Osteoblast (primary cell): ENCODE measurements around the gene SLC24A3. TPM values are rescaled to one million over a fixed set of nuclear protein-coding genes. Genes with fewer than 3 reads are reported as not detected.

Experiments
- DNase-seq: peaks from one replicate; pipeline ENCODE4 v3.0.0; 2011; ENCODE audit warnings: low spot score, mixed read lengths; ENCODE audit not compliant: insufficient read length; ENCODE audit errors: missing footprints
- H2AFZ ChIP-seq: 2 replicates; pipeline ENCODE4 v1.6.0; 2011; ENCODE audit warnings: mild to moderate bottlenecking, low read length
- H3K27ac ChIP-seq: 2 replicates; pipeline ENCODE4 v1.5.1; 2011; ENCODE audit warnings: mild to moderate bottlenecking, low read depth, low read length, moderate library complexity
- H3K27me3 ChIP-seq: 2 replicates; pipeline ENCODE4 v1.6.0; 2012; ENCODE audit warnings: mild to moderate bottlenecking, control low read depth, inconsistent platforms, low read length, moderate library complexity; ENCODE audit not compliant: insufficient read depth
- H3K36me3 ChIP-seq: 2 replicates; pipeline ENCODE4 v1.5.1; 2011; ENCODE audit warnings: mild to moderate bottlenecking, low read length, control low read depth, moderate library complexity; ENCODE audit not compliant: insufficient read depth
- H3K4me1 ChIP-seq: 2 replicates; pipeline ENCODE4 v1.5.1; 2011; ENCODE audit warnings: mild to moderate bottlenecking, low read length, control low read depth, moderate library complexity; ENCODE audit not compliant: insufficient read depth
- H3K4me2 ChIP-seq: 2 replicates; pipeline ENCODE4 v1.6.0; 2011; ENCODE audit warnings: mild to moderate bottlenecking, low read length; ENCODE audit not compliant: insufficient read depth
- H3K4me3 ChIP-seq: fragments of 200-600 bp; sonication (generic); 3 replicates; pipeline ENCODE4 v1.5.1; 2012; ENCODE audit warnings: mild to moderate bottlenecking, low read length, inconsistent platforms; ENCODE audit not compliant: insufficient read depth
- H3K79me2 ChIP-seq: 2 replicates; pipeline ENCODE4 v1.6.0; 2012; ENCODE audit warnings: mild to moderate bottlenecking, low read length, control low read depth, inconsistent platforms; ENCODE audit not compliant: insufficient read depth
- H3K9me3 ChIP-seq: 2 replicates; pipeline ENCODE4 v1.5.1; 2011; ENCODE audit warnings: low read depth, low read length, control low read depth
- H4K20me1 ChIP-seq: 2 replicates; pipeline ENCODE4 v1.6.0; 2012; ENCODE audit warnings: mild to moderate bottlenecking, low read length, control low read depth; ENCODE audit not compliant: insufficient read depth
- CTCF ChIP-seq: IDR thresholded peaks from 2 replicates; pipeline ENCODE4 v1.5.1; 2011; ENCODE audit warnings: mild to moderate bottlenecking, low read depth, low read length, moderate library complexity; ENCODE audit errors: extremely low read depth
- total RNA-seq: library from RNA; depleted of rRNA; stranded (reverse); fragments of >200 nt; gene quantifications from 2 replicates; pipeline ENCODE4 v1.2.3, GENCODE V29; 2012

Gene SLC24A3
- total RNA-seq, 1 donor: 1.1 TPM

GRCh38 chr20:19688031-19688806 lies 475.8 kb downstream of the SLC24A3 start:
- TF ChIP-seq CTCF: peak; percentile 87
- no peaks in the 10 kb centered on the region for H3K9me3 ChIP-seq
- no peak overlapping the region for H3K4me2 ChIP-seq
- H3K4me3 ChIP-seq: no peak overlapping the region
- peak; percentile 96 for DNase-seq
- peaks cover 11% of the 10 kb centered on the region for H3K4me1 ChIP-seq
- H3K79me2 ChIP-seq: no peaks in the 10 kb centered on the region
- H3K27me3 ChIP-seq: peaks cover 5% of the 10 kb centered on the region
- peak overlapping the region; percentile 92 for H2AFZ ChIP-seq
- no peaks in the 10 kb centered on the region for H3K36me3 ChIP-seq
- H4K20me1 ChIP-seq: no peaks in the 10 kb centered on the region
- H3K27ac ChIP-seq: peak overlapping the region; percentile 5

- H3K4me3 ChIP-seq: no peak overlapping the region
- H3K4me1 ChIP-seq: peaks cover 11% of the 10 kb centered on the region
- no peak for TF ChIP-seq CTCF
- no peaks in the 10 kb centered on the region for H3K9me3 ChIP-seq
- H4K20me1 ChIP-seq: no peaks in the 10 kb centered on the region
- H3K79me2 ChIP-seq: no peaks in the 10 kb centered on the region
- no peak overlapping the region for H3K4me2 ChIP-seq
- DNase-seq: peak; percentile 80
- H3K36me3 ChIP-seq: no peaks in the 10 kb centered on the region
- no peak overlapping the region for H2AFZ ChIP-seq
- H3K27ac ChIP-seq: no peak overlapping the region
- no peaks in the 10 kb centered on the region for H3K27me3 ChIP-seq
Observed at GRCh38 chr20:19690462-19690861, 478.0 kb downstream of the SLC24A3 start.

- no peaks in the 10 kb centered on the region for H3K79me2 ChIP-seq
- H3K4me2 ChIP-seq: no peak overlapping the region
- H2AFZ ChIP-seq: no peak overlapping the region
- no peaks in the 10 kb centered on the region for H3K36me3 ChIP-seq
- H3K27ac ChIP-seq: no peak overlapping the region
- H3K4me3 ChIP-seq: no peak overlapping the region
- no peak for DNase-seq
- TF ChIP-seq CTCF: no peak
- H3K4me1 ChIP-seq: peaks cover 11% of the 10 kb centered on the region
- no peaks in the 10 kb centered on the region for H3K9me3 ChIP-seq
- H4K20me1 ChIP-seq: no peaks in the 10 kb centered on the region
- no peaks in the 10 kb centered on the region for H3K27me3 ChIP-seq
Observed at GRCh38 chr20:19691125-19691524, 478.7 kb downstream of the SLC24A3 start.

GRCh38 chr20:19692100-19692499 lies 479.7 kb downstream of the SLC24A3 start:
- Histone ChIP-seq H3K9me3 (no peaks in the 10 kb centered on the region), H3K27ac (no peak overlapping the region), H3K4me3 (no peak overlapping the region), H3K4me2 (peak overlapping the region; percentile 82), H3K4me1 (peaks cover 11% of the 10 kb centered on the region), H3K36me3 (no peaks in the 10 kb centered on the region), H2AFZ (no peak overlapping the region), H3K79me2 (no peaks in the 10 kb centered on the region), H4K20me1 (no peaks in the 10 kb centered on the region), H3K27me3 (no peaks in the 10 kb centered on the region)
- TF ChIP-seq CTCF: no peak
- DNase-seq: no peak
